Measurements from ENCODE around the gene KCNK15. TPM values are rescaled to one million over a fixed set of nuclear protein-coding genes. Genes with fewer than 3 reads are reported as not detected.

KCNK15 gene
- total and polyA plus RNA-seq, 7 donors = 0.08 to 0.79 (median 0.21) TPM; not detected in 1

- peak; percentile 90 to 94 for DNase-seq
- 37 to 41% (median 39%) methylated on average over 22 to 28 of the region's 28 CpGs for WGBS, 3 donors
- intact Hi-C loops (cut with DNase I) = no loop called here
- TF ChIP-seq, protein P1, sequence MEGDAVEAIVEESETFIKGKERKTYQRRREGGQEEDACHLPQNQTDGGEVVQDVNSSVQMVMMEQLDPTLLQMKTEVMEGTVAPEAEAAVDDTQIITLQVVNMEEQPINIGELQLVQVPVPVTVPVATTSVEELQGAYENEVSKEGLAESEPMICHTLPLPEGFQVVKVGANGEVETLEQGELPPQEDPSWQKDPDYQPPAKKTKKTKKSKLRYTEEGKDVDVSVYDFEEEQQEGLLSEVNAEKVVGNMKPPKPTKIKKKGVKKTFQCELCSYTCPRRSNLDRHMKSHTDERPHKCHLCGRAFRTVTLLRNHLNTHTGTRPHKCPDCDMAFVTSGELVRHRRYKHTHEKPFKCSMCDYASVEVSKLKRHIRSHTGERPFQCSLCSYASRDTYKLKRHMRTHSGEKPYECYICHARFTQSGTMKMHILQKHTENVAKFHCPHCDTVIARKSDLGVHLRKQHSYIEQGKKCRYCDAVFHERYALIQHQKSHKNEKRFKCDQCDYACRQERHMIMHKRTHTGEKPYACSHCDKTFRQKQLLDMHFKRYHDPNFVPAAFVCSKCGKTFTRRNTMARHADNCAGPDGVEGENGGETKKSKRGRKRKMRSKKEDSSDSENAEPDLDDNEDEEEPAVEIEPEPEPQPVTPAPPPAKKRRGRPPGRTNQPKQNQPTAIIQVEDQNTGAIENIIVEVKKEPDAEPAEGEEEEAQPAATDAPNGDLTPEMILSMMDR (IDR thresholded peaks at IDR 0.05) = no peak
- no peaks in the 10 kb centered on the region for H3K9me3 ChIP-seq
- peak; percentile 84 to 94 (median 91) for ATAC-seq
- peaks cover 24% of the 10 kb centered on the region for H3K4me1 ChIP-seq
- peak within 1 kb of the TSS; percentile 65 for H3K27ac ChIP-seq
- no peaks in the 10 kb centered on the region for H3K36me3 ChIP-seq (ENCODE audit: insufficient read depth in 1 of 2, low read depth in 1 of 2)
- H3K4me3 ChIP-seq = peak within 1 kb of the TSS; percentile 53
- no peaks in the 10 kb centered on the region for H3K27me3 ChIP-seq (ENCODE audit: insufficient read depth in 3 of 3, low read length in 2 of 3)
Measured at GRCh38 chr20:44714701-44715498, 30.8 kb upstream of the KCNK15 start, which contains the start of gene CCN5. TSS of gene CCN5 (plus strand) at chr20:44715369. CDS start at chr20:44715391, 22 bp downstream.

DNA sequence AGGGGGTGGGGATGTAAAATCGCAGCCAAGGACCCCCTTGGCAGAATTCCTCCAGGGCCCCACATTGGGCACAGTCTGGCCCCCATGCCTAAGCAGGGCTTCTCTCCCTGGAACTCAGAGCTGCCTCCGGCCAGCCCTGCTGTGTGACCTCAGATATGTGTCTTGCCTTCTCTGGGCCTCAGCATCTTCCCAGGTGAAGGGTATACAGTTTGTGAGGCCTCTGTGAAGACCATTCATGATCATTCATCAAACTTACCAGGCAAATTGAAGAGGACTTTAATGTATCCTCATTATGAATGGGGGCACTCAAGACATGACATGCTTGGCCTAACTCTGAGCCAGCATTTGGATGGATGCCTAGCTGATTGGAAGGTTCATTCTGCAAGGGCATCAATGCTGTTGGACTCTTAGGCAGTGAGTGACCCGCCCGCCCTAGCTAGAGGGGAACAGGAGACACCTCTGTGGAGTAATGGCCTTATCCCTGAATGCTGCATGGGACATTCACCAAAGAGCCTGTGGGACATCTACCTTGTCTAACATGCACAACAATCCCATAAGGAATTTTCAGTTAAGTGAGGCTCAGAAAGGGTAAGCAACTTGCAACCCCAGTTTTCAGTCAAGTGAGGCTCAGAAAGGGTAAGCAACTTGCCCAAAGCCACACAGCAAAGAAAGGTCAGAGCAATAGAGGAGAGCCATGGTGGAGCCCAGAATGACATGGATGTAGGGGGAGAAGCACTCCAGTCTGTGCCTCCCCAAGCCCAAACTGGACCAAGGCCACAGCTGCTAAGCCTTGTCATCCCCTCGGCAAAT is 30.0 kb upstream of the KCNK15 start:
- TF ChIP-seq, protein P1 (IDR thresholded peaks at IDR 0.05) = no peak
- WGBS, 3 donors = 69 to 75% (median 75%) methylated on average over 5 of the region's 5 CpGs
- intact Hi-C loops (cut with DNase I) = no loop called here
- peak overlapping the region; percentile 53 for H3K4me3 ChIP-seq
- no peaks in the 10 kb centered on the region for H3K27me3 ChIP-seq (ENCODE audit: insufficient read depth in 3 of 3, low read length in 2 of 3)
- peaks cover 24% of the 10 kb centered on the region for H3K4me1 ChIP-seq
- no peaks in the 10 kb centered on the region for H3K9me3 ChIP-seq
- H3K27ac ChIP-seq = peak overlapping the region; percentile 25
- DNase-seq (peak in 1 of 2 donors; percentile 48), ATAC-seq (no peak)
- no peaks in the 10 kb centered on the region for H3K36me3 ChIP-seq (ENCODE audit: insufficient read depth in 1 of 2, low read depth in 1 of 2)

- Histone ChIP-seq H3K9me3 (no peaks in the 10 kb centered on the region), H3K27ac (peak overlapping the region; percentile 25), H3K27me3 (ENCODE audit: insufficient read depth in 3 of 3, low read length in 2 of 3) (no peaks in the 10 kb centered on the region), H3K4me1 (peaks cover 24% of the 10 kb centered on the region), H3K36me3 (ENCODE audit: insufficient read depth in 1 of 2, low read depth in 1 of 2) (no peaks in the 10 kb centered on the region), H3K4me3 (peak overlapping the region; percentile 53)
- ATAC-seq (no peak), DNase-seq (peak in 1 of 2 donors; percentile 52)
- WGBS, 3 donors = 51 to 66% (median 59%) methylated on average over 13 of the region's 13 CpGs
- TF ChIP-seq, protein P1 (IDR thresholded peaks at IDR 0.05) = no peak
- intact Hi-C loops (cut with DNase I) = no loop called here
Measured at GRCh38 chr20:44716309-44717106, 29.2 kb upstream of the KCNK15 start.

GRCh38 chr20:44717986-44718385 is 27.7 kb upstream of the KCNK15 start:
- 75 to 89% (median 80%) methylated on average over 10 of the region's 10 CpGs for WGBS, 3 donors
- ATAC-seq (no peak), DNase-seq (peak in 1 of 2 donors; percentile 64)
- Histone ChIP-seq H3K4me1 (peaks cover 24% of the 10 kb centered on the region), H3K27me3 (ENCODE audit: insufficient read depth in 3 of 3, low read length in 2 of 3) (no peaks in the 10 kb centered on the region), H3K9me3 (no peaks in the 10 kb centered on the region), H3K36me3 (ENCODE audit: insufficient read depth in 1 of 2, low read depth in 1 of 2) (no peaks in the 10 kb centered on the region), H3K4me3 (no peak overlapping the region), H3K27ac (no peak overlapping the region)
- intact Hi-C loops (cut with DNase I) = no loop called here
- TF ChIP-seq, protein P1 (IDR thresholded peaks at IDR 0.05) = no peak

Data from psoas muscle (tissue), 8 donors.